ENCODE results near the gene TAX1BP1.
"Not testable (repeated sequence)": the region's sequence is repeated elsewhere in the genome, so short reads cannot be mapped to it uniquely, and the experiment has no call there.

The TAX1BP1 gene

DNA sequence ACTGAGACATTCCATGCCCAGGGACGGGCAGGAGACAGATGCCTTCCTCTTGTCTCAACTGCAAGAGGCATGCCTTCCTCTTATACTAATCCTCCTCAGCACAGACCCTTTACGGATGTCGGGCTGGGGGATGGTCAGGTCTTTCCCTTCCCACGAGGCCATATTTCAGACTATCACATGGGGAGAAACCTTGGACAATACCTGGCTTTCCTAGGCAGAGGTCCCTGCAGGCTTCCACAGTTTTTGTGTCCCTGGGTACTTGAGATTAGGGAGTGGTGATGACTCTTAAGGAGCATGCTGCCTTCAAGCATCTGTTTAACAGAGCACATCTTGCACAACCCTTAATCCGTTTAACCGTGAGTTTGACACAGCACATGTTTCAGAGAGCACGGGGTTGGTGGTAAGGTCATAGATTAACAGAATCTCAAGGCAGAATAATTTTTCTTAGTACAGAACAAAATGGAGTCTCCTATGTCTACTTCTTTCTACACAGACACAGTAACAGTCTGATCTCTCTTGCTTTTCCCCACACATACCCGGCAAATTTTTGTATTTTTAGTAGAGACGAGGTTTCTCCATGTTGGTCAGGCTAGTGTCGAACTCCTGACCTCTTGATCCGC, 2.2 kb downstream of the TAX1BP1 start:
- not testable (repeated sequence) for H3K27ac ChIP-seq (ENCODE audit: low read length, poor library complexity, severe bottlenecking); H3K23ac ChIP-seq (ENCODE audit: low read length in 2 of 2); H3K4me2 ChIP-seq (ENCODE audit: low read length, poor library complexity, severe bottlenecking); H2BK120ac ChIP-seq (ENCODE audit: low read depth, low read length); H2BK12ac ChIP-seq (ENCODE audit: low read length in 2 of 2); H3K9me3 ChIP-seq (ENCODE audit: control insufficient read depth, low read length); H3K79me1 ChIP-seq (replicated peaks; ENCODE audit: low read length, poor library complexity, severe bottlenecking); H3K4ac ChIP-seq (ENCODE audit: low read depth in 1 of 2, low read length in 2 of 2); H2BK5ac ChIP-seq (ENCODE audit: low read depth, low read length, poor library complexity, severe bottlenecking); H2AK5ac ChIP-seq (ENCODE audit: low read length, severe bottlenecking); H3K36me3 ChIP-seq (ENCODE audit: control insufficient read depth in 1 of 2, insufficient read depth in 2 of 2, low read depth in 1 of 2, low read length in 2 of 2); H4K8ac ChIP-seq (ENCODE audit: low read length); H3K9ac ChIP-seq (ENCODE audit: low read length); H3K14ac ChIP-seq (ENCODE audit: low read length in 2 of 2); H3K4me1 ChIP-seq (ENCODE audit: control insufficient read depth, insufficient read depth, low read depth, low read length); H2AFZ ChIP-seq (ENCODE audit: low read depth, low read length); H4K91ac ChIP-seq (ENCODE audit: low read length); H3K18ac ChIP-seq (ENCODE audit: low read depth in 1 of 2, low read length in 2 of 2); H3K27me3 ChIP-seq (ENCODE audit: control insufficient read depth in 1 of 2, insufficient read depth in 1 of 2, low read length in 2 of 2)
- H2BK15ac ChIP-seq (ENCODE audit: low read depth, poor library complexity, severe bottlenecking) = peak overlapping the region; percentile 52
- H3K4me3 ChIP-seq (ENCODE audit: insufficient read depth in 1 of 2, low read depth in 1 of 2, low read length in 2 of 2) = peak overlapping the region in 1 of 2 experiments; percentile 14
- peak; percentile 41 for DNase-seq
- 79% methylated on average over 8 of the region's 11 CpGs for WGBS

DNA sequence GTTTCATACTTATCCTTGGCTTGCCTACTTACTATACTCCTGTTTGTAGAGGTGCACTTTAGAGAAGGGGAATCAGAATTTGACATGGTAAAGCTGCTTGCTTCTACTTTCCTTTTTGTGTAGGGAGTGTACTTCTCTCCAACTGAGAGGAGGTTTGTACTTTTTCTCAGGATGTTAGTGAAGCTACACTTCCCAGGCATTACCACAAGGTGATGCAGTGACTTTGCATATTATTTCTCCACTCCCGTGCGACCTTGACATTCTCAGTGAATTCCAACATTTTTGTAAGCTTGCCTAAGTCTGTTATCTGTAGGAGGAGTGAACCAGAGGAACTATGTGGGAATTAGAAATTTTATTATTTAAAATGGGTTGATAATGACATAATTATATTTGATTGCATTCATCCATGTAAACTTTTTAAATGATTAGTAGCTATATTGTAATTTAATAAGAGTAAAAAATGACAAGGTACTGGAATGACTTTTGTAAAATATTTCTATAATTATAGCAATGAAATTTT, 5.2 kb downstream of the TAX1BP1 start:
- Histone ChIP-seq H3K23ac (ENCODE audit: low read length in 2 of 2) (no peak overlapping the region), H3K27me3 (ENCODE audit: control insufficient read depth in 1 of 2, insufficient read depth in 1 of 2, low read length in 2 of 2) (no peaks in the 10 kb centered on the region), H3K4ac (ENCODE audit: low read depth in 1 of 2, low read length in 2 of 2) (no peak overlapping the region), H3K14ac (ENCODE audit: low read length in 2 of 2) (no peak overlapping the region), H3K4me3 (ENCODE audit: insufficient read depth in 1 of 2, low read depth in 1 of 2, low read length in 2 of 2) (no peak overlapping the region), H3K4me1 (ENCODE audit: control insufficient read depth, insufficient read depth, low read depth, low read length) (peaks cover 1% of the 10 kb centered on the region), H3K79me1 (replicated peaks; ENCODE audit: low read length, poor library complexity, severe bottlenecking) (peaks cover 6% of the 10 kb centered on the region), H3K18ac (ENCODE audit: low read depth in 1 of 2, low read length in 2 of 2) (peak overlapping the region in 1 of 2 experiments; percentile 33), H2BK15ac (ENCODE audit: low read depth, poor library complexity, severe bottlenecking) (no peak overlapping the region), H3K4me2 (ENCODE audit: low read length, poor library complexity, severe bottlenecking) (peak overlapping the region; percentile 4), H3K36me3 (ENCODE audit: control insufficient read depth in 1 of 2, insufficient read depth in 2 of 2, low read depth in 1 of 2, low read length in 2 of 2) (peaks cover 4 to 18% of the 10 kb centered on the region in 2 experiments), H4K91ac (ENCODE audit: low read length) (no peak overlapping the region), H2BK120ac (ENCODE audit: low read depth, low read length) (no peak overlapping the region), H3K9me3 (ENCODE audit: control insufficient read depth, low read length) (no peaks in the 10 kb centered on the region), H2BK12ac (ENCODE audit: low read length in 2 of 2) (no peak overlapping the region), H2AK5ac (ENCODE audit: low read length, severe bottlenecking) (no peak overlapping the region), H2AFZ (ENCODE audit: low read depth, low read length) (no peak overlapping the region), H4K8ac (ENCODE audit: low read length) (no peak overlapping the region), H2BK5ac (ENCODE audit: low read depth, low read length, poor library complexity, severe bottlenecking) (peak overlapping the region; percentile 8), H3K27ac (ENCODE audit: low read length, poor library complexity, severe bottlenecking) (peak overlapping the region; percentile 75), H3K9ac (ENCODE audit: low read length) (peak overlapping the region; percentile 71)
- WGBS = 0% methylated on average over 2 of the region's 2 CpGs
- peak; percentile 85 for DNase-seq

DNA sequence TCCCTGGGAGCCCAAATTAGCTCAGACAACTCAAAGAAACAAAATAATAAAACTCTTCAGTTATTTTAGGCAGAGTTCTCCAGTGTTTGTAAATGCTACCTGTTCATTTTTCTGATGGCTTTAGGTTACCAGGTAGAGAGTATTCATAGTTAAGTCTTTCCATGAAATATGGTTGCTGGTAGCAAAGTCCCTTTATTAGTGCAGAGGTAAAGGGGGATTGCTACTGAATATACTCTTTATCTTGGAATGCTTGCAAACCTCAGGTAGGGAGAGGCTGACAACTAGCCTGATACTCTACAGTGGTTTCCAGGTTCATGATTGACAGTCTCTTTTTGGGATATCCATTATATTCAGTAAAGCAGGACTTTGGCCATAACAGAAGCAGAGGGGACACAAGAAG, 6.5 kb downstream of the TAX1BP1 start:
- Histone ChIP-seq H2BK5ac (ENCODE audit: low read depth, low read length, poor library complexity, severe bottlenecking) (no peak overlapping the region), H3K23ac (ENCODE audit: low read length in 2 of 2) (no peak overlapping the region), H3K9me3 (ENCODE audit: control insufficient read depth, low read length) (no peaks in the 10 kb centered on the region), H2BK120ac (ENCODE audit: low read depth, low read length) (no peak overlapping the region), H4K91ac (ENCODE audit: low read length) (no peak overlapping the region), H3K4me3 (ENCODE audit: insufficient read depth in 1 of 2, low read depth in 1 of 2, low read length in 2 of 2) (no peak overlapping the region), H3K79me1 (replicated peaks; ENCODE audit: low read length, poor library complexity, severe bottlenecking) (peaks cover 8% of the 10 kb centered on the region), H2BK12ac (ENCODE audit: low read length in 2 of 2) (no peak overlapping the region), H3K4me1 (ENCODE audit: control insufficient read depth, insufficient read depth, low read depth, low read length) (peaks cover under 1% of the 10 kb centered on the region), H3K9ac (ENCODE audit: low read length) (peak overlapping the region; percentile 71), H4K8ac (ENCODE audit: low read length) (no peak overlapping the region), H2AFZ (ENCODE audit: low read depth, low read length) (no peak overlapping the region), H3K27me3 (ENCODE audit: control insufficient read depth in 1 of 2, insufficient read depth in 1 of 2, low read length in 2 of 2) (no peaks in the 10 kb centered on the region), H3K27ac (ENCODE audit: low read length, poor library complexity, severe bottlenecking) (no peak overlapping the region), H3K18ac (ENCODE audit: low read depth in 1 of 2, low read length in 2 of 2) (no peak overlapping the region), H3K14ac (ENCODE audit: low read length in 2 of 2) (no peak overlapping the region), H2AK5ac (ENCODE audit: low read length, severe bottlenecking) (no peak overlapping the region), H3K4me2 (ENCODE audit: low read length, poor library complexity, severe bottlenecking) (no peak overlapping the region), H3K36me3 (ENCODE audit: control insufficient read depth in 1 of 2, insufficient read depth in 2 of 2, low read depth in 1 of 2, low read length in 2 of 2) (peaks cover 4 to 32% of the 10 kb centered on the region in 2 experiments), H3K4ac (ENCODE audit: low read depth in 1 of 2, low read length in 2 of 2) (no peak overlapping the region), H2BK15ac (ENCODE audit: low read depth, poor library complexity, severe bottlenecking) (no peak overlapping the region)
- no peak for DNase-seq

DNA sequence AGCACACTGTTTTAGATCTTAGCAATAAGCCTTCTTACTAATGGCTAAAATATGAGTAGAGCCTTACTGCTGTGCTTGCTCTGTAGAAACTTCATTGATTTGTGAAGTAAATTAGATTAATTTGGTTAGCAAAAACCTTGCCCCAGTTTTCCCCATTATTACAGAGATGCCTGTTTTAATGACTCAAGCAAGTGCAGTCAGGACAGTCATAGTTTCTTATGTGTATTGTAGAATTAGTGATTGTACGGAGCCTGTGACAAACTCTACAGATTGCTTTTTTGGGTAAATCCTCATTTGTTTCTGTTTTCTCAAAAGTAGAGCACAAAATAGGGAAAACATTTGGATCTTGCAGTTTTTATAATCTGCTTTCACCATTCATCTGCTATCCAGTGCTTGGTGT, 7.0 kb downstream of the TAX1BP1 start:
- Histone ChIP-seq H3K4me3 (ENCODE audit: insufficient read depth in 1 of 2, low read depth in 1 of 2, low read length in 2 of 2) (no peak overlapping the region), H2BK5ac (ENCODE audit: low read depth, low read length, poor library complexity, severe bottlenecking) (no peak overlapping the region), H3K27ac (ENCODE audit: low read length, poor library complexity, severe bottlenecking) (no peak overlapping the region), H4K91ac (ENCODE audit: low read length) (no peak overlapping the region), H2BK12ac (ENCODE audit: low read length in 2 of 2) (no peak overlapping the region), H3K4me2 (ENCODE audit: low read length, poor library complexity, severe bottlenecking) (no peak overlapping the region), H3K9me3 (ENCODE audit: control insufficient read depth, low read length) (no peaks in the 10 kb centered on the region), H3K18ac (ENCODE audit: low read depth in 1 of 2, low read length in 2 of 2) (no peak overlapping the region), H4K8ac (ENCODE audit: low read length) (no peak overlapping the region), H3K14ac (ENCODE audit: low read length in 2 of 2) (no peak overlapping the region), H2AFZ (ENCODE audit: low read depth, low read length) (no peak overlapping the region), H3K79me1 (replicated peaks; ENCODE audit: low read length, poor library complexity, severe bottlenecking) (peaks cover 8% of the 10 kb centered on the region), H3K4ac (ENCODE audit: low read depth in 1 of 2, low read length in 2 of 2) (no peak overlapping the region), H2BK120ac (ENCODE audit: low read depth, low read length) (no peak overlapping the region), H3K36me3 (ENCODE audit: control insufficient read depth in 1 of 2, insufficient read depth in 2 of 2, low read depth in 1 of 2, low read length in 2 of 2) (peaks cover 4 to 37% of the 10 kb centered on the region in 2 experiments), H3K9ac (ENCODE audit: low read length) (peak overlapping the region; percentile 71), H3K4me1 (ENCODE audit: control insufficient read depth, insufficient read depth, low read depth, low read length) (no peaks in the 10 kb centered on the region), H3K27me3 (ENCODE audit: control insufficient read depth in 1 of 2, insufficient read depth in 1 of 2, low read length in 2 of 2) (no peaks in the 10 kb centered on the region), H2BK15ac (ENCODE audit: low read depth, poor library complexity, severe bottlenecking) (no peak overlapping the region), H2AK5ac (ENCODE audit: low read length, severe bottlenecking) (no peak overlapping the region), H3K23ac (ENCODE audit: low read length in 2 of 2) (no peak overlapping the region)
- no peak for DNase-seq
- 100% methylated on average over 1 of the region's 1 CpG for WGBS

Measured in mesenchymal stem cell (in vitro differentiated cells and primary cell).